ENCODE results near the gene C1orf174.

GRCh38 chr1:3924825-3925220 is 24.8 kb upstream of the C1orf174 start:
- TF ChIP-seq EZH2 (optimal IDR thresholded peaks at IDR 0.05; ENCODE audit: low read depth, low read length) (no peak), CTCF (IDR thresholded peaks at IDR 0.05; ENCODE audit: low read length) (no peak)

Data from MM.1S (cell line).